ENCODE data around the gene RASGRP1.

The RASGRP1 gene

DNA sequence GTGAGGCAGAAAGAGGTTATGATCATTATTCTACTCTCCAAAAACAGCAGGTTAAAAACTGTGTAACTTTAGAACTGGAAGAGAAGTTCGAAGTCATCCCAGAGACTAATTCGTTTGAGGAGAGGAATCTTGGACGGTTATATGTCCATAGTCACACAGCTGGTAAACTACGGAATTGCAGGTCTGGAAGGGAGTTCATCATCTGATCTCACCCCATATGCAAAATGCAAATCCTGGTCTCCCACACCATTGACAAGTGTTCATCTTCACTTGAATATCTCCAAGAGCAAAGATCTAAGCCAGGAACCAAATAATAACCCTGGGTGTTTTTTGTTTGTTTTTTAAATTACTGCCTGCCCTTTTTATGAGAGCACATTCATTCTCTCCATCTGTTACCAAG, 57.6 kb downstream of the RASGRP1 start:
- DNase-seq (ENCODE audit: low spot score): no peak

GRCh38 chr15:38504680-38505467, 59.7 kb downstream of the RASGRP1 start:
- DNase-seq (ENCODE audit: low spot score): no peak

DNA sequence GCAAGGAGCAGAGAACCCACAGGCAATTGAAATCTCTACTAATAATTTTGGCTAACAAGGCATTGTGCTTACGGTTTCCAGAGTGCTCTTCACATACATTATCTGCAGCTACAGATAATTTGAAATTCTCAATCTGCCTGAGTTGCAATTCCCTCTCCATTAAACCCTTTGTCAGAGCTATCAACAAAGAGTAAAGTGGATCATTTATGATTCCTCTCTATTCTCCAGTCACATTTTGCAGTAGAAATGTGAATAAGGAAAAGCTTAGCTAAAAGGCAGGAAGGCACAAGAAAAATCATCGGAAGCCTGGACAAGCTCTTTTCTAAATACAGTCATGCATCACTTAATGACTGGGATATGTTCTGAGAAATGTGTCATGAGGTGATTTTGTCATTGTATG, 61.1 kb downstream of the RASGRP1 start:
- no peak for DNase-seq (ENCODE audit: low spot score)

DNA sequence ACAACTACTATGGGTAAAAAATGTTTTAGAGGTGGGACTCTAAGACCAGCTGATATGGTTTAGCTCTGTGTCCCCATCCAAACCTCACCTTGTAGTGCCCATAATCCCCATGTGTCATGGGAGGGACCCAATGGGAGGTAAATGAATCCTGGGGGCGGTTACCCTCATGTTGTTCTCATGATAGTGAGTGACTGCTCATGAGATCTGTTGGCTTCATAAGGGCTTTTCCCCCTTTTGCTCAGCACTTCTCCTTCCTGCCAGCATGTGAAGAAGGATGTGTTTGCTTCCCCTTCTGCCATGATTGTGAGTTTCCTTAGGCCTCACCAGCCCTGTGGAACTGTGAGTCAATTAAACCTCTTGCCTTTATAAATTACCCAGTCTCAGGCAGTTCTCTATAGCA, 65.0 kb downstream of the RASGRP1 start:
- DNase-seq (ENCODE audit: low spot score): no peak

DNA sequence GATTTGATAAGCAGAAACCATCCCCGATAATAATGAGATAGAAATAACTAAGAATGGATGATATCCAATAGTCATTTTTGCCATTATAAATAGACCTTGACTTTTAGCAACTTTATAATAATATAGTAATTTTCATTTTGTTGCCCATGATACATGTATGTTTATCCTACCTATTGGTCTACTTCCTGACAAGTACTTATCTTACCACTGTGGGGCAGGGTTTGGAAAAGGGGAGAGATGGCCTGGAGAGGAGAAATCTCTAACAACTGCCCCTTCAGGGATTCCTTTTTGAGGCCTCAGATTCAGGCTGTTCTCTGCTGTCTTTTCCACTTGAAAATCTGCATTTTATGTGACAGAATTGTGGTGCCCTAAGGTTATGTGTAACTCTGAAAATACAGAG, 68.5 kb downstream of the RASGRP1 start:
- DNase-seq (ENCODE audit: low spot score): no peak

DNA sequence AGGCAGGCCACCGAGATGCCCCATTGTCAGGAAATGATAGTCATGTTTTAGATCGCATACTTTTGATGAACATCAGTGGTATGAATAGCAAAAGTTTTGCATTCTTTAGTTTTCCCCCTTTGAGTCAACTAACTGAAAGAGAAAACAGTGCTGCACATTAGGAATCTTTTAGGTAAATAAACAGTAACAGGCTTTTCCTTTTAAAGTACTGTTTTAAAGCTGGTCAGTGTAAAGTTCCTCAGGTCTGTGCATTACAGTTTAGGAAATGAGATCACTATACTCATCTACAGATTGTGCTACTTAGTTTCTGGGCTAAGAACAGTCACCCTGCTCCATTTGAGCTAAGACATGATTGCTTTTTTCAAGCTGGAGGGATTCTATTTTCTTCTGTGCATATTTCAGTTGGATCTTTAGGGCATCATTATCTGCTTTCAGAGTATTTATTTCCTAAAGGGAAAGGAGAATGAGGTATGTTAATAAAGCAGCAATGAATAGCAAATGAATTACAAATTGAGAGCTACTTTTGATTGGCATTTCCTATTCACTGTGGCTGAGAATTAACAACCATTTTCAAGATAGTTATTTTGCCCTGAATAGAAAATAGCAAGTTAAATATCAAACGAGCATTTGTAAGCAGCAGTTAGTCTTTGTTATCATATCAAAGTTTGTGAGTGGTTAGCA, 74.2 kb downstream of the RASGRP1 start:
- no peak for DNase-seq (ENCODE audit: low spot score)

DNA sequence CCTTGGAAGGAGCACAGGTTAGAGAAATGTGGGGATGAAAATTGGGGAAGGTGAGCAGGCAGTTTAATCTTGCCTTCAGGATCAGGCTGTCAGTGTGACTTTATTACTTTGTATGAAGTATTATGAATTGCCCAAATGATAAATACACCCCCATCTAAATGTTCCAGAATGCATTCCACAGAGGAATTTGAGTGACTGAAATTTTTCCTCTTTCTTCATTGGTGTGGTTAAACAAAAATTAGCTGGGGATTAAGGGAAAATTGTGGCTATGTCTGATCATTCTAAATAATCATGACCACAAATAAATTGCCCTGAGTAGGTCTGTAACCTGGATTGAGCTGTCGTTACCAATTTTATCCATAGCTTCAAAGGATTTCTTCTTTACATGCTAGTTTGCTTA, 77.2 kb downstream of the RASGRP1 start:
- DNase-seq (ENCODE audit: low spot score): no peak

DNA sequence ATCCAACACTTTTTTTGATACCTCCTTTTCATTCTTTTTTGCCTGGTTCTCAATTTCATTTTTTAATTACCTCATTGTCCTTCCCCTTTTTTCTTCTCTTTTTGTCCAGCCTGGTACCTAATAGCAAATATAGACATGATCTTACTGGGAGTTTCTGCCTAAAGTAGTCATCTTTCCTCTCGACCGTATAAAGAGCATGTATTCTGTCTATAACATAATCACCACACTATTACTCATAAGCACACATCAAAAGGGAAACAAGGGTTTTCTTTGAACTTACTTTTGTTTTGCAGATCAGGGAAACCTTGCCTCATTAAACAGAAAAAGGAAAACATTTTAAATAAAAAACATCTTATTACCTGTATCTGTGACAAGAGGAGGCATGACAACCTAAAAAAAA, 77.7 kb downstream of the RASGRP1 start:
- DNase-seq (ENCODE audit: low spot score): no peak

- no peak for DNase-seq (ENCODE audit: low spot score)
These were observed 82.0 kb downstream of the RASGRP1 start for GRCh38 chr15:38482572-38482971.

DNA sequence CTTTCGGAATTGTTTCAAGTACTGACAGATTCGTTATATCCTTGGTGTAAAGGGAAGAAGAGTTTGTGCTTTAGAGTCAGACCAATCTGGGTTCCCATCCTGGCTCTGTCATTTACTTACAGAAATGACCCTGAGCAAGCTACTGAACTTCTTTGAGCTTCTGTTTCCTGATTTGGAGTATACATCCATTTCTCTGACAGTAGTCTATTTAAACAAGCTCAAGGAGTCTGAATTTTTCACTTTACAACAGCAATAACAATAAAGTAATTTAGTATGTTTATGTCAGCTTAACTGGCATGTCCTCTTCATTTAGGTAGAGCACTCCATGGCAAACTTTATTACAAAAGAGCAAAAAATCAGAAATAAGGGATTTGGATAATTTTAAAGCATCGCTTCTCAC, 82.9 kb downstream of the RASGRP1 start:
- no peak for DNase-seq (ENCODE audit: low spot score)

DNA sequence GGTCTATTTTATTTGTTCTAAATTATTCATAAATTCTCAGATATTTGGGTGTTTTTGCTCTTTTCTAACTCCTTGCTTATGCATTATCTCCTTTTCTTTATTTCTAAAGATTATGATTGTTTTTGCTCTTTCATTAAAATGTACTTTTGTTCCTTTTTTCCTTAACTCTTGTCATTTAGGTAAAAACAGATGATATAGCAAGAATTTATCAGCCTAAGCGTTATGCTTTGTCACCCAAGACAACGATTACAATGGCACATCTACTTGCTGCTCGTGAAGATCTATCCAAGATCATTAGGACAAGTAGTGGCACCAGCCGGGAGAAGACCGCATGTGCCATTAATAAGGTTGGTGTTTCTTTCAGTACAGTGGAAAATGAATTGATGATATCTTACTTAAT, 83.5 kb downstream of the RASGRP1 start:
- no peak for DNase-seq (ENCODE audit: low spot score)

- no peak for DNase-seq (ENCODE audit: low spot score)
These were observed 84.9 kb downstream of the RASGRP1 start for GRCh38 chr15:38479756-38480155.

DNA sequence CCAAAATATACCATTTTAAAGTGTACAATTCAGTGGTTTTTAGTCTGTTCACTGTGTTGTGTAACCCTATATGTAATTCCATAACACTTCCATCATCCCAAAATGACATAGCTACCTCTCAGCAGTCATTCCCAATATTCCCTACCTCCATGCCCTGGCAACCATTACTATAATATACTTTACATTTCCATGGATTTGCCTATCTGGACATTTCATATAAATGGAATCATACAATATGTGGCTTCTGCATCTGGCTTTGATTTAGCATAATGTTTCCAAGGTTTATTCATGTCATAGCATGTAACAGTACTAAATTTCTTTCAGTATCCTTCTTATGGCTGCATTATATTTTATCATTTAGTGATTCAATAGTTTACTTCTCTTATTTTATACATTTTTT, 85.3 kb downstream of the RASGRP1 start:
- DNase-seq (ENCODE audit: low spot score): no peak

- no peak for DNase-seq (ENCODE audit: low spot score)
These were observed 87.0 kb downstream of the RASGRP1 start for GRCh38 chr15:38477637-38478036.

DNA sequence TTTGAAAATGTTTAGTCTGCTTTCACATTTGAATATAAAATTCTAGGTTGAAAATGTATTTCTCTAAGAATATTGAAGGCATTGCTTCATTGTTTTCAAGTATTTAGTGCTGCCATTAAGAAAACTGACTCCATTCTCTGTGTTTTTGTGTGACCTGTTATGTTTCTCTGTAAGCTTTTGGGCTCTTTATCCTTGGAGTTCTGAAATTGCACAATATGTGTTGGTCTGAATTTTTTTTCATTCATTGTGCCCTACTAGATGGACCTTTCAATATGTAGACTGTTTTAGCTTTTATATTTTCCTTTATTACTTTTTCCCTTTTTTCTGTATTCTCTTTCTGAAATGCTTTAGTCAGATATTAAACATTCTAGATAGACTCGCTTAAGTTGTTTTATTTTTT, 88.5 kb downstream of the RASGRP1 start:
- DNase-seq (ENCODE audit: low spot score): no peak

GRCh38 chr15:38475361-38475760, 89.3 kb downstream of the RASGRP1 start:
- DNase-seq (ENCODE audit: low spot score): no peak

DNA sequence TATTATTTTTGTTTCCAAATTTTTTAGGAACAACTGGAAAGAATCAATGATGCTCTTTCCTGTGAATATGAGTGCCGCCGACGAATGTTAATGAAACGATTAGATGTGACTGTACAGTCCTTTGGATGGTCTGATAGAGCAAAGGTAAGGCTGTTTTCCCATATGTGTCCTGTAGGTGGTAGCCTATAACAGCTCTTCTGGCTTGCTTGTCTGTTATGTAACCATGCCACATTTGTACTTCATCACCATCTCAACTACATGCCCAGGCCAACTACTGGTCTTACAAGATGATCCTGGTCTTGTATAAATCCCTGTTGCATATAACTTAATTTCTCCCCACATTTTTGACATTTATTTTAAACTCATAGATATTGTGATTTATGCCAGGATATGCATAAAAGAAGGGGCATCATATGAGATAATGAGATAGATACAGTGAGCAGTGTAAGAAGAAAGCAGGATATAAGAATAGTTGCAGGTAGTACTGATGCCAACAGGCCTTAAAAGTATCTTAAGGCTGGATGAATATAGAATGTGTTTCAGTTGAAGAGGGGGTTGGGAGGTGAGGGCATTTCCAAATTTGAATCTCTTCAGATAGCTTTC, 90.4 kb downstream of the RASGRP1 start:
- DNase-seq (ENCODE audit: low spot score): peak; percentile 50

GRCh38 chr15:38471974-38472373, 92.6 kb downstream of the RASGRP1 start:
- DNase-seq (ENCODE audit: low spot score): no peak

DNA sequence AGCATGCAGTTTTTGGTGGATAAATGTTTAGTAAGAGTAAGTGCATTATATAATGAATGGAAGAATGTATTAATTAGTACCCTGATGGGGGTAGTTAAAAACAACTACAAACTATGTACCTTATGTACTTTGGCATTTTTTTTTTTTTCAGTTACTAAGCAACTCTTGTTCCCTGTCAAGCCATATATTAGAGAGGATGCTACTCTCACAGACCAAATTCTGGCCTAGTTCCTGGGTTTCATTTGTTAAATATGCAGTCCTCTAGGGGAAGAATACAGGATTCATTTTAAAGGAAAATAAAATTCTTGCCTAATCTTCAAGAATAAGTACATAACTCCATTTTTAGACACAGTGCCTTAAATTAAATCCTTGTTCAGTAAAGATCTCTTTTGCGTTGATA, 93.8 kb downstream of the RASGRP1 start:
- no peak for DNase-seq (ENCODE audit: low spot score)

DNA sequence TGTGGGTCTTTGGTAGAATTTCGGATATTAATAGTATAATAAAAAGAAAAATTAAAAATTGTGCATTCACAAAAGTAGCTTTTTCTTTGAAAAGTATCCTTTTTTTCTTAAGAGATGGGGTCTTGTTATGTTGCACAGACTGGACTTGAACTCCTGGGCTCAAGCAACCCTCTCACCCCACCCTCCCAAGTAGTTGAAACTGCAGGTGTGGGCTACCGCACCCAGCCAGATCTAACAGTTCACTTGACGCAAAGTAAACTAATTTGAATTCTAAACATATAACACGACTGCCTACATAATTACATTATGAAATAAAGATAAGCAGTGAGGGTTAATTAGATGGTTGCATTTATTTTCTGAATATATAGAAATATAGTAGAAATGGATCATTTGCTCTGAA, 99.9 kb downstream of the RASGRP1 start:
- DNase-seq (ENCODE audit: low spot score): no peak

DNA sequence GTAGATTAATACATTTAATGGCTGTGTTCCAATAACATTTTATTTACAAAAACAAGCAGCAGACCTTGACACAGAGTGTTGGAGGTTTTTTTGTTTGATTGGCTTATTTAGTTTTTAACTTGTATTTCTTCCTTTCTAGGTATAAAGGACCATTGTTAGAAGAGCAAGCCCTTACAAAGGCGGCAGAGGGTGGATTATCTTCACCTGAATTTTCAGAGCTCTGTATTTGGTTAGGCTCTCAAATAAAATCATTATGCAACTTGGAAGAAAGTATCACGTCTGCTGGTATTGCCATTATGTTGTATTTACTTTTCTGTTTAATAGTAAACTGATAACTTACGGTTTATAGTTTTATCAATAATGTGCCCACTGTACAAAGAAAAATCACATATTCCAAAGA, 100.7 kb downstream of the RASGRP1 start:
- no peak for DNase-seq (ENCODE audit: low spot score)

DNA sequence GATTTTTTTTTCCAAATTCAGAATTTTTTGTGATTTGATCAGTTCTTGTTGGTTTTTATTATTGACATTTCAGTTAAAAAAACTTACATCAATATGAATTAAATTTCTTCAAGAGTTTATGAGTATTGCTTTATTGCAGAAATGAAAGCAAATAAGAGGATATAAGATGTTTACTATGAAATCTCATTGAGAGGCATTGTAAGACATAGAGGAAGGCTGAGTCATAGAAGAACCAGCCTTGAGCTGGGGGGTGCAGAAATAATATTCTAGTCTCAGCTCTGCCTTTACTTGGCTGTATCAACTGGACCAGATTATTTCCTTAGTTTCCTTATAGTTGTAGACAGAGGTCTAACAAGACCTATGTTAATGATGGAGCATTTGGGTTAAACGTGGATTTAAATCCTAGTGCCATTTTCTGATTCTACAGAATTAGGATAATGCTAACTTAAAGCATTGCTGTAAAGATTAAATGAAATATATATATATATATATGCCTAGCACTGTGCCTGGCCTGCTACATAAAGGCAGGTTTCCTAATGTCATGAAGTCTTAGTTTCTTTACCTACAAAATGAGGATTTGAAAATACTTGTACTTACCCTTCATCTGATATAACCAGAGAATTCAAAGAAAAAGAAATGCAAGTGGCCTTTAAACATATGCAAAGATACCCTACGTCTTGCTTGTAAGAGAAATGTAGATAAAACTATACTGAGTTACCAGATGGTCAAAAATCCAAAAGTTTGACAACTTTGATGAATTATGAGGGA, 103.4 kb downstream of the RASGRP1 start:
- no peak for DNase-seq (ENCODE audit: low spot score)

Measured in SK-N-DZ (cell line).